Limb (tissue), 2 donors: ENCODE data around the gene ST6GALNAC3.

Source experiments
- DNase-seq, 2 donors: peaks; one replicate each; pipeline ENCODE4 v3.0.0-alpha.2; 2016; ENCODE audit errors: extremely low spot score in 2 of 2

Gene ST6GALNAC3

GRCh38 chr1:76425201-76426145, 350.9 kb downstream of the ST6GALNAC3 start:
- DNase-seq = peak in 1 of 2 donors; percentile 27

- DNase-seq = no peak
Measured at GRCh38 chr1:76426606-76427005, 352.1 kb downstream of the ST6GALNAC3 start.

- DNase-seq = no peak
Measured at GRCh38 chr1:76428028-76428427, 353.5 kb downstream of the ST6GALNAC3 start.

GRCh38 chr1:76430531-76430930, 356.0 kb downstream of the ST6GALNAC3 start:
- no peak for DNase-seq

- DNase-seq = no peak
Measured at GRCh38 chr1:76433526-76433925, 359.0 kb downstream of the ST6GALNAC3 start.

- no peak for DNase-seq
Measured at GRCh38 chr1:76443217-76443616, 368.7 kb downstream of the ST6GALNAC3 start.

- no peak for DNase-seq
Measured at GRCh38 chr1:76444773-76445172, 370.2 kb downstream of the ST6GALNAC3 start.

- no peak for DNase-seq
Measured at GRCh38 chr1:76450229-76450628, 375.7 kb downstream of the ST6GALNAC3 start.

- no peak for DNase-seq
Measured at GRCh38 chr1:76463278-76463677, 388.7 kb downstream of the ST6GALNAC3 start.

GRCh38 chr1:76463849-76464248, 389.3 kb downstream of the ST6GALNAC3 start:
- DNase-seq = no peak

GRCh38 chr1:76465030-76465429, 390.5 kb downstream of the ST6GALNAC3 start:
- no peak for DNase-seq

- no peak for DNase-seq
Measured at GRCh38 chr1:76470166-76470565, 395.6 kb downstream of the ST6GALNAC3 start.

- no peak for DNase-seq
Measured at GRCh38 chr1:76471536-76471935, 397.0 kb downstream of the ST6GALNAC3 start.

- DNase-seq = no peak
Measured at GRCh38 chr1:76473591-76473990, 399.0 kb downstream of the ST6GALNAC3 start.

GRCh38 chr1:76474922-76475321, 400.4 kb downstream of the ST6GALNAC3 start:
- no peak for DNase-seq

GRCh38 chr1:76477156-76477555, 402.6 kb downstream of the ST6GALNAC3 start:
- DNase-seq = no peak

GRCh38 chr1:76480827-76481226, 406.3 kb downstream of the ST6GALNAC3 start:
- no peak for DNase-seq

GRCh38 chr1:76481672-76482071, 407.1 kb downstream of the ST6GALNAC3 start:
- DNase-seq = no peak

GRCh38 chr1:76482272-76482671, 407.7 kb downstream of the ST6GALNAC3 start:
- no peak for DNase-seq

GRCh38 chr1:76491737-76492136, 417.2 kb downstream of the ST6GALNAC3 start:
- DNase-seq = no peak

GRCh38 chr1:76492752-76493430, 418.3 kb downstream of the ST6GALNAC3 start:
- DNase-seq = no peak

- DNase-seq = no peak
Measured at GRCh38 chr1:76494807-76495206, 420.3 kb downstream of the ST6GALNAC3 start.

- DNase-seq = no peak
Measured at GRCh38 chr1:76496871-76497270, 422.3 kb downstream of the ST6GALNAC3 start.
